SK-N-MC (cell line): ENCODE data around the gene ADAD1.

Experiments
- EZH2 ChIP-seq: fragments of 200-600 bp; sonication (generic); IDR thresholded peaks from one replicate; pipeline ENCODE4 v1.6.1; 2017; ENCODE audit warnings: antibody characterized with exemption
- FOXP2 ChIP-seq: optimal IDR thresholded peaks from 2 replicates; pipeline ENCODE3; 2011; ENCODE audit warnings: mild to moderate bottlenecking, moderate library complexity; ENCODE audit not compliant: insufficient read depth; ENCODE audit errors: extremely low read length, control extremely low read depth
- POLR2AphosphoS5 ChIP-seq: IDR thresholded peaks from 2 replicates; pipeline ENCODE4 v1.6.1; 2012; ENCODE audit warnings: mild to moderate bottlenecking, low read depth, low read length, borderline replicate concordance

- TF ChIP-seq EZH2 (no peak), POLR2AphosphoS5 (no peak), FOXP2 (no peak)
Measured at GRCh38 chr4:122384245-122384644, 5.4 kb downstream of the ADAD1 start.
